Natural killer cell (primary cell): ENCODE results near the gene TTC28. TPM values are rescaled to one million over a fixed set of nuclear protein-coding genes. Genes with fewer than 3 reads are reported as not detected.
"Not testable (repeated sequence)": the region's sequence is repeated elsewhere in the genome, so short reads cannot be mapped to it uniquely, and the experiment has no call there.

Source experiments
- ATAC-seq, 3 donors: fragments of 150-1000 bp in 2 of 3; fragments of 200-7000 bp in 1 of 3; cut with Tn5 transposase; 1 replicate in 1 of 3; 2 replicates in 2 of 3; pipeline ENCODE4 v1.10.0; 2021; ENCODE audit warnings: mild to moderate bottlenecking in 2 of 3, moderate library complexity in 2 of 3
- DNase-seq, 2 donors: peaks; one replicate each; pipeline versions ENCODE4 v3.0.0 to v3.0.0-alpha.2; 2013 to 2021; ENCODE audit warnings: mixed read lengths in 1 of 2
- H3K27ac ChIP-seq: one replicate; pipeline ENCODE4 v1.5.1; 2013; ENCODE audit warnings: mild to moderate bottlenecking, low read length
- H3K27me3 ChIP-seq: one replicate; pipeline ENCODE4 v1.6.1; 2013; ENCODE audit warnings: low read length; ENCODE audit not compliant: control insufficient read depth, insufficient read depth
- H3K36me3 ChIP-seq: one replicate; pipeline ENCODE4 v1.6.1; 2013; ENCODE audit warnings: low read length; ENCODE audit not compliant: control insufficient read depth, insufficient read depth
- H3K4me1 ChIP-seq: one replicate; pipeline ENCODE4 v1.6.1; 2013; ENCODE audit warnings: low read length; ENCODE audit not compliant: control insufficient read depth, insufficient read depth
- H3K4me3 ChIP-seq: one replicate; pipeline ENCODE4 v1.5.1; 2013; ENCODE audit warnings: low read length
- H3K9me3 ChIP-seq: one replicate; pipeline ENCODE4 v1.6.1; 2013; ENCODE audit warnings: low read length; ENCODE audit not compliant: control insufficient read depth, insufficient read depth
- H3K27ac Mint-ChIP-seq, 2 donors: one replicate each; pipeline ENCODE4 v1.8.0; 2022; ENCODE audit warnings: mild to moderate bottlenecking in 2 of 2, mixed read lengths in 2 of 2, moderate library complexity in 1 of 2
- H3K27me3 Mint-ChIP-seq, 2 donors: one replicate each; pipeline ENCODE4 v1.8.0; 2022; ENCODE audit warnings: low read depth in 2 of 2, mixed read lengths in 2 of 2
- H3K36me3 Mint-ChIP-seq: one replicate; pipeline ENCODE4 v1.8.0; 2022; ENCODE audit warnings: mixed read lengths
- H3K4me1 Mint-ChIP-seq, 2 donors: one replicate each; pipeline ENCODE4 v1.8.0; 2022; ENCODE audit warnings: mixed read lengths in 2 of 2
- H3K4me3 Mint-ChIP-seq: one replicate; pipeline ENCODE4 v1.8.0; 2022; ENCODE audit warnings: mild to moderate bottlenecking, moderate library complexity, mixed read lengths
- H3K9me3 Mint-ChIP-seq, 2 donors: one replicate each; pipeline ENCODE4 v1.8.0; 2022; ENCODE audit warnings: mixed read lengths in 2 of 2
- CTCF ChIP-seq: fragments of 200-600 bp; IDR thresholded peaks from one replicate; pipeline ENCODE4 v1.8.0; 2022; ENCODE audit warnings: antibody characterized with exemption
- WGBS: methylation state at CpG from one replicate; pipeline ENCODE4 v1.1.7; 2013; ENCODE audit warnings: missing lambda C conversion rate; ENCODE audit not compliant: insufficient coverage; 5-methylcytosine and 5-hydroxymethylcytosine counted together
- intact Hi-C: fragments of 100-400 bp; cut with micrococcal nuclease; formaldehyde crosslinking; loops from one replicate; pipeline ENCODE4 v1.14.2; 2022
- total RNA-seq, 4 donors: library from RNA; stranded (reverse); fragments of 120-200 nt in 1 of 4; gene quantifications; one replicate each; pipeline versions ENCODE4 v1.2.3 to v1.2.4, GENCODE V29; 2013 to 2022

The TTC28 gene
- total RNA-seq, 3 donors from 2014 or later (not counting 1 experiment from before 2014, with no cell fraction given), result 4.1 to 10.0 (median 8.6) TPM

GRCh38 chr22:28478564-28478963 is 201.1 kb downstream of the TTC28 start:
- H3K27ac Mint-ChIP-seq, result no peak overlapping the region
- Histone ChIP-seq H3K27ac (no peak overlapping the region), H3K4me3 (no peak overlapping the region), H3K4me1 (no peaks in the 10 kb centered on the region), H3K27me3 (no peaks in the 10 kb centered on the region), H3K36me3 (no peaks in the 10 kb centered on the region), H3K9me3 (no peaks in the 10 kb centered on the region)
- no peak for TF ChIP-seq CTCF
- peaks cover 10 to 41% of the 10 kb centered on the region in 2 donors for H3K27me3 Mint-ChIP-seq
- H3K4me1 Mint-ChIP-seq, result no peaks in the 10 kb centered on the region
- H3K36me3 Mint-ChIP-seq, result no peaks in the 10 kb centered on the region
- no peak overlapping the region for H3K4me3 Mint-ChIP-seq
- DNase-seq, result no peak
- intact Hi-C loops, result no loop called here
- no peak for ATAC-seq
- H3K9me3 Mint-ChIP-seq, result no peaks in the 10 kb centered on the region

- Histone ChIP-seq H3K4me3 (no peak overlapping the region), H3K27me3 (no peaks in the 10 kb centered on the region), H3K36me3 (no peaks in the 10 kb centered on the region), H3K27ac (no peak overlapping the region), H3K4me1 (no peaks in the 10 kb centered on the region), H3K9me3 (no peaks in the 10 kb centered on the region)
- no peaks in the 10 kb centered on the region for H3K4me1 Mint-ChIP-seq
- no peak overlapping the region for H3K4me3 Mint-ChIP-seq
- H3K36me3 Mint-ChIP-seq, result no peaks in the 10 kb centered on the region
- DNase-seq (no peak), ATAC-seq (no peak)
- 87% methylated on average over 1 of the region's 1 CpG for WGBS
- H3K27me3 Mint-ChIP-seq, result peaks cover 7 to 40% of the 10 kb centered on the region in 2 donors
- intact Hi-C loops, result no loop called here
- no peak overlapping the region for H3K27ac Mint-ChIP-seq
- H3K9me3 Mint-ChIP-seq, result no peaks in the 10 kb centered on the region
- TF ChIP-seq CTCF, result no peak
Measured at GRCh38 chr22:28477556-28477955, 202.1 kb downstream of the TTC28 start.

- Mint-ChIP-seq H3K27me3 (peaks cover 12 to 47% of the 10 kb centered on the region in 2 donors), H3K4me1 (no peaks in the 10 kb centered on the region), H3K9me3 (no peaks in the 10 kb centered on the region), H3K36me3 (no peaks in the 10 kb centered on the region), H3K4me3 (no peak overlapping the region), H3K27ac (no peak overlapping the region)
- no peaks in the 10 kb centered on the region for H3K9me3 ChIP-seq
- ATAC-seq, result no peak
- no peaks in the 10 kb centered on the region for H3K36me3 ChIP-seq
- H3K4me1 ChIP-seq, result no peaks in the 10 kb centered on the region
- TF ChIP-seq CTCF, result no peak
- H3K4me3 ChIP-seq, result no peak overlapping the region
- no peaks in the 10 kb centered on the region for H3K27me3 ChIP-seq
- DNase-seq, result no peak
- no peak overlapping the region for H3K27ac ChIP-seq
- intact Hi-C loops, result no loop called here
- WGBS, result 94% methylated on average over 1 of the region's 1 CpG
Measured at GRCh38 chr22:28474330-28474729, 205.3 kb downstream of the TTC28 start.

GRCh38 chr22:28473258-28473657 is 206.4 kb downstream of the TTC28 start:
- no peak overlapping the region for H3K4me3 ChIP-seq
- no peaks in the 10 kb centered on the region for H3K9me3 ChIP-seq
- no peaks in the 10 kb centered on the region for H3K27me3 ChIP-seq
- H3K27me3 Mint-ChIP-seq, result peaks cover 9 to 41% of the 10 kb centered on the region in 2 donors
- DNase-seq (no peak), ATAC-seq (no peak)
- no peak overlapping the region for H3K4me3 Mint-ChIP-seq
- H3K9me3 Mint-ChIP-seq, result no peaks in the 10 kb centered on the region
- H3K36me3 ChIP-seq, result no peaks in the 10 kb centered on the region
- intact Hi-C loops, result no loop called here
- WGBS, result 86% methylated on average over 1 of the region's 2 CpGs
- H3K27ac ChIP-seq, result no peak overlapping the region
- H3K4me1 Mint-ChIP-seq, result no peaks in the 10 kb centered on the region
- no peak overlapping the region for H3K27ac Mint-ChIP-seq
- no peaks in the 10 kb centered on the region for H3K4me1 ChIP-seq
- no peak for TF ChIP-seq CTCF
- H3K36me3 Mint-ChIP-seq, result no peaks in the 10 kb centered on the region

GRCh38 chr22:28467055-28467454 is 212.6 kb downstream of the TTC28 start:
- H3K4me3 Mint-ChIP-seq, H3K27ac ChIP-seq, H3K36me3 Mint-ChIP-seq, H3K9me3 Mint-ChIP-seq, H3K9me3 ChIP-seq, H3K36me3 ChIP-seq, intact Hi-C loops, H3K4me1 ChIP-seq, H3K27ac Mint-ChIP-seq, H3K4me3 ChIP-seq, H3K27me3 ChIP-seq, DNase-seq, H3K4me1 Mint-ChIP-seq, ATAC-seq: not testable (repeated sequence)
- peaks cover 8 to 35% of the 10 kb centered on the region in 2 donors for H3K27me3 Mint-ChIP-seq
- WGBS, result 64% methylated on average over 1 of the region's 1 CpG
